GM21360 (cell line): ENCODE results near the gene LMF2.

Experiments
- ATAC-seq: cut with Tn5 transposase; IDR thresholded peaks from one replicate; pipeline ENCODE4 v1.9.1; 2021; ENCODE audit warnings: mild to moderate bottlenecking, moderate library complexity; ENCODE audit not compliant: unreplicated experiment

The LMF2 gene

DNA sequence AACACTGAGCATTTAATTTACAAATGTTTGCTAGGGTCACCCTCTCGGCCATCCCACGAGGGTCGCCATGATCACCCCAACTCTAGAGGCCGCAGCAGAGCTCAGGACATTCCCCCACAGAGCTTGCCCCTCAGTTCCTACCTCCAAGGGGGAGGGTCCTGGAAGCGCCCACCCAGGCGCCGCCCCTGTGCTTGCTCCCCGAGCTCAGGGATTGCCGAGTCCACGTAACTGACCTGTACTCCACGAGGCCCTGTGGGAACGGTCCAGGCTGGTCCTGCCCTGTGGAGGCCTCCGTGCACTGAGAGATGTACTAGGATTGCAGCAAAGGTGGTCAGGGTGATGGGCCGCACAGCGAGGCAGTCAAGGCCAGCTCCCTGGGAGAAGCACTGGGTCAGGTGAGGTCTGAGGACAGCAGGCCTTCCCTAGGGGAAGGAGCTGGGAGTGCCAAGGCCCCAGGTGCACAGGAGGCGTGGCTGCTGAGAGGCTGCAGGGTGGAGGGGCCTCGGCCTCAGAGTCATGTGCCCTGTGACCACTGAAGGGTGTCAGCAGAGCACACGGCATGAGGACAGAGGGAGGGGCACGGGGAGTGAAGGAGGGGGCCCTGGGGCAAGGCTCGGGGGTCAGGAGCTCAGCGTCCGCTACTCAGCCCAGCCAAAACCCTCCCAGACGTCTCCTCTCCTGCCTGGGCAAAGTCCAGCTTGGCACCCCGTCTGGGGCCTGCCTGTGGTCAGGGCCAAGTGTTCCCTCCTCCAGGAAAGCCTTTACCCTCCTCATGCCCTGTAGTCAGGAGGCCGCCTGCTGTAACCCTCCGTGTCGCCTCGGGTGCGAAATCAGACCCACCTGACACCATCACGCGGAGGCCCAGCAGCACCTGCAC lies 23.3 kb downstream of the LMF2 start:
- no peak for ATAC-seq

DNA sequence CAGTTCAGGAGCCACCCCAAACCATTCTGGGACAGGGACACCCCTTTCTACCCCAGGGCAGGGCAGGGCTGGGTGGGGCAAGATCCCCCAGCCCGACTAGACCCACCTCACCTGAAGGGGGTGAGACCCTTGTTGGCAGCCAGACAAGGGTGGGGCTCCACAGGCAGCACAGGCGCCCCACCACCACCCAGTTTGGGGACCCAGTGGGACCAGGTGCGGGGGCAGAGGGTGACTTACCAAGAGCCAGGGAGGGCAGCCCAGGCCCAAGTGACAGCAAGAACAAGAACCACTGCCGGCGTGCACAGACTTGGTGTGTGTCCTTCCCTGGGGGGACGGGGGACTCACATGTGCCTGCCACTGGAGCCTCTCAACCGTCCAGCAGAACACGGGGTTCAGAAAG lies 23.9 kb downstream of the LMF2 start:
- ATAC-seq = no peak

DNA sequence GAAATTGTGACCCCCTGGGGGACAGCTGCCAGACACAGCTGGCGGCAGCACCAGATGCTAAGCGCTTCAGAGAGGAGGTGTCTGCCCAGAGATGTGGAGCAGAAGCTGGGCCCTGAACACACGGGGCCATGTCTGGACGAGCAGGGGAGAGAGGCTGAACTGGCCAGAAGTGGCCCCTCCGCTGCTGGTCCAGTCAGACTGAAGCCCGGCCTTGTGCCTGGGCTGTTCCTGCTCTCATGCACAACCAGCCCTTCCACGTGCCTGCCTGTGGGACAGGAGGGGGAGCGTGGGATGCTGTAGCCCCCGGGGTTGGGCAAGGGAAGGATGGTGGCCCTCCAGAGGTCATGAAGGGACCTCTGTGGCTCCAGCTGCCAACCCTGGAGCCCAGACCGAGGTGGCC lies 24.4 kb downstream of the LMF2 start:
- no peak for ATAC-seq

DNA sequence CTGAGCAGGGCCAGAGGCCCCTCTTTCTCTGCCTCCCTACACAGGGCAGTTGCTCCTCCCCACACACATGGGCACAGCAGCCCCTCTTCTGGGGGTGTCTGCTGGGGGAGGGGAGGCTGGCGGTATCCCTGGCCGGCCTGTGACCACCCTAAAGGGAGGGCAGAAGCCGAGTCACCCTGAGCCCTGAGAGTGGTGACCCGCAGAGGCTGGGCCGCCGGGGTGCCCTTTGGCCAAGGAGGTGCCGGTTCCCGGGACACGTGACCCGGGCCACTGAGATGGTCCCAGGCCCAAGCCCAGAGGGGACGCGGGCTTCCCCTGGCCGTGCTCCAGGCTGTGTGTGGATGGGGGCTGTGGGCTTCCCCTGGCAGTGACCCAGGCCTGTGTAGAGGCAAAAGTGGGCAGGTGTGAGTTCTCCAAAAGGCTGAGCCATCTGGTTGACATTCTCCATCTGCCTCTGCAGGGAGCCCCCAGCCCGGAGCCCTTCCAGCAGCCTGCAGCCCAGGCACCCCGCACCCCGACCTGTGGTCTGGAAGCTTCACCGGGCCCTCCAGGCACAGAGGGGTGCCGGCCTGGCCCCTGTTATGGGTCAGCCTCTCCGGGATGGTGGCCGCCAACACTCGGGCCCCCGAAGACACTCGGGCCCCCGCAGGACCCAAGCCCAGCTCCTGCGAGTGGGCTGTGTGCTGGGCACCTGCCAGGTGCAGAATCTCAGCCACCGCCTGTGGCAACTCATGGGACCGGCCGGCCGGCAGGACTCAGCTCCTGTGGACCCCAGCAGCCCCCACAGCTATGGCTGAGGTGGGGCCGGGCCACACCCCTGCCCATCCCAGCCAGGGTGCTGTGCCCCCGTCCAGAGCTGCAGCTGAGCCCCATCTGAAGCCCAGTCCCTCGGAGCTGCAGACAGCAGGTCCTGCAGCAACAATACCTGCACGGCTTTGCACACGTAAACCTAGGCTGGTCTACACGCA lies 25.1 kb downstream of the LMF2 start:
- no peak for ATAC-seq

DNA sequence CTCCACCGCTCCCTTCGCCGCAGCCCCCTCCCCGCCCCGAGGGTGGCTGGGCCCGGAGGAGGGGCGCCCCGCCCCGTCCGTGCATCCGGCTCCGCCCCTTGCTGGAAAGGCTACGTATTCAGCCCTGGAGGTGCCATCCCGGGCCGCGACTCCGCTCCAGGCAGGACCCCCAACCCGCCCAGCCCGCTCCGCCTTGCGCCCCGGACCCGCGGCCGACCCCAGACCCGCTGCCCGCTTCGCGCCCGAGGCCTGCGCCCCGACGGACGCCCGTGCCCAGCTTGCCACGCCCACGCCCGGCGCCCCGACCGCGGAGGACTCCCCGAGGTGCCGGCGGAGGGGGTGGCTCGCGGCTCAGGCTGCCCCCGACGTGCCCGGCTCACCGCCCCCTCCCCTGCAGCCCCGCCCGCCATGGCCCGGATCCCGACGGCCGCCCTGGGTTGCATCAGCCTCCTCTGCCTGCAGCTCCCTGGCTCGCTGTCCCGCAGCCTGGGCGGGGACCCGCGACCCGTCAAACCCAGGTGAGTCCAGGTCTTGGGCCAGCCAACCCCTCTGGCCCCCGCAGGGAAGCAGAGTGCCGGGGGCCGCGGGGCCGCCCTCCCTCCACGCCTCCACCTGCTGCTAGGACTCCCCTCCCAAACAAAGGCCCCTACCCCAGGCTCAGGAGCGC lies 25.9 kb downstream of the LMF2 start, which contains the start of gene ADM2:
TSS of gene ADM2 (plus strand) at position 104 of the 667 bp plus-strand sequence. CDS start at position 409, 305 bp downstream.
- ATAC-seq = no peak

DNA sequence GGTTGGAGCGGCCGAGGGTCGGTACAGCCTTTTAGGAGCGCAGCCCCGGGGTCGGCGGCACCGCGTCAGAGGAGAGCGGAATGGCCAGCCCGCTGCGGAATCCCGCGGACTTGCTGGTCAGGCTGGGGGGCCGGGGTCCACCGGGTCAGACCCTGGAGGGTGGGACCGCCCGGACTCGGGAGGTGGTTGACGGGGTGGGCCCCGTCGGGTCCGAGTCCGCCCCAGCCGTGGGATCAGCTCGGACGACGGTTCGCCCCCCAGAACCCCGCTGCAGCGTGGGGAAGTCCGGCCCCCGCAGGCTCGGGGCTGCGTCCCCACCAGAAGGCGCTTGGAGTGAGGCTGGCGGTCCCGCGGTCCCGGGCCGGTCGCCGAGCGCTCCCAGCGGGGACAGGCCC lies 26.5 kb downstream of the LMF2 start:
- ATAC-seq = no peak

DNA sequence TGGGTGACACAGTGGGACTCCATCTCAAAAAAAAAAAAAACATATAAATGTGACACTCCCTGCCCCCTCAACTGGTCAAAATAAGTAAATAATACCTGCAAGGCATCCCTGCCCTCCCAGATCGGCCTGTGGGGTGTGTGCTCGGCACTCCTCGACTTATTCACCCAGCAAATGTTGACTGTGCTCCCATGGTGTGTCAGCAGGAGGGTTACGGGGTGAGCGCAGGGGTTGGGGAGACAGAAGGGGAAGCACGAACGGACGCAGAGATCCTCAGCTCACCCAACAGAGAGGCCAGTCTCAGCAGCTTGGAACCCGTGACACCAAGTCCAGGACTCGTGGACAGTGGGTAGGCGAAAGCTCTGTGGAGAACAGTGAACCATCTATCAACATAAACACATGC lies 27.8 kb downstream of the LMF2 start:
- ATAC-seq = no peak

DNA sequence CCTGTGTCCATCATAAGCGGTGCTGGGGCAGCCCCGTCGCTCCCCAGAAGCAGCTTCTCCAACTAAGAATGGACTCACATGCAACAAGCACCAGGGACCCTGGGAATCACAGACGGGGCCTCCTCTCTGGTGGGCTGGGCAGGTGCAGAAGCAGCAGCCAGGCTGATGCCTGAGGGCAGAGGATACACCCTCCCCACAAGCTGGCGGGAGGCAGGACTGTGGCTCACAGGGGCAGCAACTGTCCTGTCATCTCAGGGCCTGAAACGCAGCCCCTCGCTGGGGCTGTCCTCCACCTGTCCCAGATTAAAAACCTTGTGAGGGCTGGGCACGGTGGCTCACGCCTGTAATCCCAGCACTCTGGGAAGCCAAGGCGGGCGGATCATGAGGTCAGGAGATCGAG lies 29.6 kb downstream of the LMF2 start:
- ATAC-seq = no peak

DNA sequence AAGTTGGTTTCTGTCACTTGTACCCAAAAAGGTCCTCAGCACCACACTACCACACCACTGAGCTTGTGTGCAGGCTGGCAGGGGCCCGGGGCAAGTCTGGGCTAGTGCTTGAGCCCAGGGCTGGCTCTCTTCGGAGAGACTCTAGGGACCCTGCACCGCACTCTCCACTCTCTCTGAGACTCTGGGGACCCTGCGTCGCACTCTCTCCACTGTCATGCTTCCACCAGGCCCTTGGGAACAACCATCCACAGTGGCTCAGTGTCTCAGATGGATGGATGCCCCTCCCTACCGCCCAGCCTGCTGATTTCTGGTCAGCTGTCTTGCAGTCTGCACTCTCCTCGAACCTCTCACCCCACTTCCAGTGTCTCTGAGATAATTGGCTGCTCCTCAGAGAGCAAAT lies 30.6 kb downstream of the LMF2 start:
- ATAC-seq = no peak

DNA sequence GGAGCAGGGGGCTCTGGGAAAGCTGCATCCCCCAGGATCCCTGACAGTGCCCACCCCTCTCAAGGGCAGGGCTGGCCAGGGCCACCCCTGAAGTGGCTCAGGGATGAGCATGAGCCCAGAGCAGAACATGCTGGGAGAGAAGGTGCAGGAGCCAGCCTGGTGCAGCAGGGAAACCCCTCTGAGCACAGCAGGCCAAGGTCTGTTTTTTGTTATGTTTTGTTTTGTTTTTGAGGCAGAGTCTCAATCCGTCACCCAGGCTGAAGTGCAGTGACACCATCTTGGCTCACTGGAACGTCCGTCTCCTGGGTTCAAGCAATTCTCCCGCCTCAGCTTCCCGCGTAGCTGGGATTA lies 31.9 kb downstream of the LMF2 start:
- no peak for ATAC-seq

DNA sequence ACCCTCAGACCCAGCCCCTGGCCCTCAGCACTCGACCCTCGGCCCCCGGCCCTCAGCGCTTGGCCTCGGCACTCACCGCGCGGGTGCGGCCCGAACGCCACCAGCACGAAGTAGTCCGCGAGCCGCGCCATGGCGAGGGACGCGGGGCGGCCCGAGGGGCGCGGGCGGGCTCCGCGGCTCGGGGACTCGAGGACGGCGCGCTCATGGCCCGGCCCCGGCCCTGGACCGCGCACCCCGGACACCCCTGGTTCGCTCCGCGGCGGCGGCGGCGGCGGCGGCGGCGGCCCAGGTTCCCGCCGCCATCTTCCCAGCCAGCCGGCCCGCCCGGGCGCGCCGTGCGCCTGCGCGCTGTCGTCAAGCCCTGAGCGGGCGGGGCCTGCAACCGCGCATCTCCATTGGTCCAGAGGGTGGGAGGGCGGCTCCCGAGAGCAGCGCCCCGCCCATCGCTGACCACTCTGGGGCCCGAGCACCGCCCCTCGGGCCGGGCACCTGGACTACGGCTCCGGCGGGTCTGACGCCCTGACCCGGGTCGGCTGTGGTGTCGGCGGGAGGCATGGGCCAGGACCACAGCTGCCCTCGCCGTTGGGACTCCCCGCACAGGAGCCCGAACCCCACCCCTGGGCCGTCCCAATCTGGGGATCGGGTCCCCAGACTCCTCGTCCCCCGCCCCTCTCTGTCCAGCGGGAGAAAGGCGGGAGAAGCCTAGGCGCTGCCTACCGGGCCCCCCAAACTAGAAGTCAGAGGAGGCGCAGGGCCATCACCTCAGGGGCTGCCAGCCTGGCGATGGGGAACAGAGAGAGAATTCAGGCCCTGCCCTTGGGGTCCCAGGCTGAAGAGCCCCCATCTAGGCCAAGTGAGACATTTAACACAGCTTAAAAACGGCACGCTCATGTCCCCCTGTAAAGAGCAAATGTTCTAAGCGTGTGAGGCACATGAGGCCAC lies 32.5 kb downstream of the LMF2 start, which contains the start of gene SBF1:
TSS of gene SBF1 (minus strand) at position 326 of the 942 bp plus-strand sequence. CDS start at position 131, 195 bp downstream.
- peak; percentile 66 for ATAC-seq

DNA sequence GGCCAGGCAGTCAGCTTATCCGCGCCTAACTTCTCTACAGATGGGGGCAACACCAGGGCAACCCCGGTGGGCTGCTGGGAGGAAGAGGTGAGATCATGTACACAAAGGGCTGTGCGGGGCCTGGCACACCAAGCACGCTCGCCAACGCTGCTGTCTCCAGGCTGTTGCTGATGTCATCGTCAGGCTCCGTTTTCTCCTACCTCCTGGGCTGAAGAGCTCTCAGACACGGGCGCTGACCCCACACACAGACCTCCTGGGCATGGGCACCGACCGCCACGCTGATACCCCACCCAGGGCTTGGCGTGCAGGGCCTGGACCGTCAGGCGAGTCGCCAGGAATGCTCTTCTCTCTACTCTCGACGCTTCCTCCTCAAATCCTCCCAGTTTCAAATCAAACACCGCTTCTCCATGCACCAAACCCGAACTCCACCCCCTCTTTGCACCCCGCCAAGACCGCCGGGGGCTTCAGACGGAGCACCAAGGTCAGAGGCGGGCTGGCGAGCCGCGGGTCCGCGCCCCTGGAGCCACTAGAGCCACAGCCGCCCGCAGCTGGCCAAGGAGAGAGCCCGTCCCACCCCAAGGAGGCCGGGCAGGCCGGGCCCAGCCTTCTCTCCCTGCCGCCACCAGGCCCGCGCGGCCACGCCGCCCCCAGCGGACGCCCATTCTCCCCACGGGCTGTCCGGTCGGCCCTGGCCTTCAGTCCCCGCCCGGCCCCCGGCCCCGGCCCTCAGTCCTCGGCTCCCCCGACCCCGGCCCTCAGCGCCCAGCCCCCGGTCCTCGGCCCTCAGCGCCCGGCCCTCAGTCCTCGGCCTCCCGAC lies 33.4 kb downstream of the LMF2 start:
- no peak for ATAC-seq

DNA sequence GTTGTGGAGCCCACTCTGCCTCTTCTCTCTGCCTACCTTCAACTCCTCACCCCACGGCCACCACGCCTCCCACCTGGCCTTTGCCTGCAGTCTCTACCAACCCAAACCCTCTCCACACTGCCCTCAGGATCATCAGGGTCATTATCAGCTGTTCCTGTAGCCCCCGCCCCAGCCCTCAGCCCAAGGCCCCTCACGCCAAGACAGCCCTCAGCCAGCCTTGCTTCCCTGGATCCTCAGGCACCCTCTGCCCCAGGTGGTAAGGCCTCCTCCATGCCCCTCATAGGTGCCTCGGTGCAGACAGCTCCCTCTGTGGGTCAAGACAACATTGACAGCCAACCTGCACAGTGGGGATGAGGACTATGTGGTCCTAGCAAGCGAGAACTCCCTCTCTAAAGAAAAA lies 34.4 kb downstream of the LMF2 start:
- ATAC-seq = no peak

DNA sequence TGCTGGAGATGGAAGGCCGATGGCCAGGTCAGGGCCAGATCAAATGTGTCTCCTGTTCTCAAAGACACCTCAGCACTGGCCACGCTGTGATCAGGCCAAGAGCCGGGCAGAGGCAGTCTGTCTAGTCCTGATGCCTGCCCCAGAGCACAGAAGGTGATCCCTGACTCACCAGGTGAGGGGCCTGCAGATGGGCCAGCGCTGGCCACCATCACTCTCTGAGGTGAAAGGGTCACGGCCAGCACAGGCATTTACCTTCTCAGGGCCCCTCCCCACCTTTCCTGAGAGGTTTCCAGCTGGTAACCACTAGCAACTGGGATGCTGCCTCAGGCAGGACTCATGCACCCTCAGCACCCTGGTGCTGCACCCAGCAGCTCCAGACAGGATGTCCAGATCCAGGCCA lies 35.5 kb downstream of the LMF2 start:
- no peak for ATAC-seq

DNA sequence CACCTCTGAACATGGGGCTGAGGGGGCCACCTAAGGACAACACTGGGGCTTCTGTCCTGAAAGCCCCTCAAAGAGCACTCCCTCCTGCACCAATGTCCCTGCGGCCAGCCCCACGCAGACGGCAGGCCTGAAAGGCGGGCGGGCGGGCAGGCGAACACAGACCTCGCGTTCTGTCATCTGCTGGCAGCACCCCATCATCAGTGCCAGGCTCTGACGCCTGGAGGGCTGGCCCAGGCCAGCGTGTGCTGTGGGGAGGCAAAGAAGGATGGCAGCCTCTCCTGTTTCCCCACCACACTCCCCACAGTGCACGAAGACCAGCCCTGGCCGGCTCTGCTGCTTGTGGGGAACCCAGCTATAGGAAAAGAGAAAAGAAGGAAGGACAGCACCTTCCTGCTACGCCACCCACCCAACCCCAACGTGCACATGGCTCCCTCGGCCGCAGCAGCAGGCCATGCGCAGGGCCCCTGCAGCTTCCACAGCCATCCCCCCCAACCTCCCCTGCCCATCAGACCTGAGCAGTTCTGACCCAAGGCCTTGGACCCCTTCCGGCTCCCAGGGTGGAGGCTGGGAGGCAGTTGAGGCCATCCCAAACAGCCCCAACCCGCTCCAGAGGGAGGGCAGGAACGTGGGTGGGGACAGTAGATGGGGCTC lies 36.2 kb downstream of the LMF2 start:
- no peak for ATAC-seq

DNA sequence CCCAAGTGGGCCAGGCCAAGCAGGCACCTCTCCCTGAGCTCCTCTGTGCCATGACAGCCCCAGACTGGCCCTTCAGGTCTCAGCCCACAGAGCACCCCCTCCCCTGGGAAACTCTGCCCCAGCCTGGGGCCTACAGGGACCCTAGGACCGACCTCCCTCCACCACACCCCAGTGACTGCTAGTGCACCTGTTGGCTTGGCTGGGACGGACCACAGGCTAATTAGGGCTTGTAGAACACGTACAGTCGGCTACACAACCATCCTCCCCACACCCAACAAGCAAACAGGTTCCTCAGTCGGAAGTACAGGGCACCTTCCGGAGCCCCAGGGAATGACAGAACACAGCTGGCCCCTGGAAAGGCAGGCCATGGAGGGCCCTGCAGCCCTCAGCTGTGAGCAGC lies 37.0 kb downstream of the LMF2 start:
- no peak for ATAC-seq

DNA sequence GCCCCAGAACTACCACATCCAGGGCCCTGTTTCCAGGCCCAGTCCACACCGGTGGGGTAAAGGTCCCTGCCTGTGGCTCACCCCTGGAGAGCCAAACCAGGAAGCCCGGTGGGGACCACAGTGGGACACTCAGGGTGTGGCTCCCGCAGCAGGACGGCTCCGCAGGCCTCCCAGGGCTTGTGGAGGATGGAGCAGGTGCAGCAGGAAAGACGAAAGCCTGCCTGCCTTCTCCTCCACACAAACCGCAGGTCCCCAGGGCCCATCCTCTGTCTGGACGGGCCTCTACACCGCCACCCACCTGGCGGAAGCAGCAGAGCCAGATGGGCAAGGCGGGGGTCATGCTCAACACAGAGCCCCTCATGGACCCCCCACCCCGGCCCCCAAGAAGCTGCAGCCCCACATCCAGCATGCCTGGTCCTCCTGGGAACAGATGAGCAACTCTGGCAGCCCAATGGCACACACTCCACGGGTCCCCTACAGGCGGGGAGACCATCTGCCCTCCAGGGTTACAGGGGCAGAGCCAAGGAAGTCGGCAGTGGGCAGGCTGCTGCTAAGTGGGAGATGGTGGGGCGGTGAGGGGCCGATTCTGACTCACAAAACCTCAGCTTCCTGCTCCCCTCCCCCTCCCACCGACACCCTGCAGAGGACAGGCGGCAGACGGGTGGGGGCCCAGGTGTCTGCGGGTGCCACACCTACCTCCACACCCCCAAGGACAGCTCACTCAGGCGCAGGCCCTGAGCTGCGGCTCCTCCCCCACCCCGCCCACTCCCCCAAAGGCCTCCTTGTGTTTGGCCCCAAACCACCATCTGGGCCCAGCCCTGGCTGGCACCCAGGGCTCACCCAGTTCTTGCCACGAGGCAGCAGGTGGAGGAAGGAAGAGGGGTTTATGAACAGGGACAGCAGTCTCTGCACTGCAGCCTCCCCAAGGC lies 37.9 kb downstream of the LMF2 start:
- ATAC-seq = no peak

DNA sequence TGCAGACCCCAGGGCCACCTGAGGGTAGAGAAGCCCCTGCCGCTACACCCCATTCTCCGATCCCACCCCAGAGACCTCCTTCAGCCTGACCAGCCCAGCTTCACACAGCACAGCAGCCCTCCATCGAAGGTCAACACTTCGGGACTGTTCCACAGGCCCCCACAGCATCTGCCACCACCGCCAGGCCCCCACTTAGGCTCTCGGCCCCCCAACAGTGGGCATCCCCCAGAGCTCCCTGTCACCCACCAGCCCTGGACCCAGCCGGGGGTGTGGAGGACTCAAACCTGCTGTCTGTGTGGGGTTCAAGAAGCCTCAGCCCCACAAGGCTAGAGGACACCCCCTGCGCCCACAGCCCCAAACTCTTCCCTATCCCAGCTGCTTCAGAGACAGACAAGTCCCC lies 38.9 kb downstream of the LMF2 start:
- ATAC-seq = no peak
